GM21825 (cell line): ENCODE results near the gene GRIA3.
"Not testable (repeated sequence)": the region's sequence is repeated elsewhere in the genome, so short reads cannot be mapped to it uniquely, and the experiment has no call there.

Experiments
- ATAC-seq: cut with Tn5 transposase; IDR thresholded peaks from one replicate; pipeline ENCODE4 v1.9.1; 2021; ENCODE audit warnings: mild to moderate bottlenecking, moderate library complexity; ENCODE audit not compliant: unreplicated experiment

GRIA3 gene

GRCh38 chrX:123518791-123519190 is 334.7 kb downstream of the GRIA3 start:
- ATAC-seq, result no peak

GRCh38 chrX:123525123-123525725 is 341.1 kb downstream of the GRIA3 start:
- no peak for ATAC-seq

- not testable (repeated sequence) for ATAC-seq
Observed at GRCh38 chrX:123530726-123531125, 346.6 kb downstream of the GRIA3 start.
